HG03354 (cell line): Measurements from ENCODE around the gene OXER1.

ENCODE experiments used
- ATAC-seq: cut with Tn5 transposase; IDR thresholded peaks from one replicate; pipeline ENCODE4 v1.9.1; 2021; ENCODE audit warnings: mild to moderate bottlenecking; ENCODE audit not compliant: unreplicated experiment, poor library complexity, severe bottlenecking

Gene OXER1

GRCh38 chr2:42764096-42764495, at the start of gene OXER1:
Gene OXER1 (minus strand): TSS chr2:42764135. CDS start chr2:42764062, 73 bp downstream.
- ATAC-seq = no peak

- ATAC-seq = no peak
Observed at GRCh38 chr2:42812899-42813479, 49.1 kb upstream of the OXER1 start.

GRCh38 chr2:42810971-42811811, 47.3 kb upstream of the OXER1 start:
- peak; percentile 5 for ATAC-seq

GRCh38 chr2:42810121-42810970, 46.4 kb upstream of the OXER1 start:
- ATAC-seq = peak; percentile 75

GRCh38 chr2:42809819-42810120, 45.8 kb upstream of the OXER1 start:
- no peak for ATAC-seq

- no peak for ATAC-seq
Observed at GRCh38 chr2:42809131-42809818, 45.3 kb upstream of the OXER1 start.

GRCh38 chr2:42808301-42808700, 44.4 kb upstream of the OXER1 start:
- no peak for ATAC-seq

GRCh38 chr2:42806786-42807185, 42.9 kb upstream of the OXER1 start:
- no peak for ATAC-seq

GRCh38 chr2:42804891-42805290, 41.0 kb upstream of the OXER1 start:
- no peak for ATAC-seq

GRCh38 chr2:42804338-42804737, 40.4 kb upstream of the OXER1 start:
- ATAC-seq = no peak

- ATAC-seq = no peak
Observed at GRCh38 chr2:42802150-42802549, 38.2 kb upstream of the OXER1 start.

GRCh38 chr2:42801381-42801780, 37.4 kb upstream of the OXER1 start:
- ATAC-seq = no peak

- ATAC-seq = no peak
Observed at GRCh38 chr2:42800981-42801380, 37.0 kb upstream of the OXER1 start.

- no peak for ATAC-seq
Observed at GRCh38 chr2:42800461-42800962, 36.6 kb upstream of the OXER1 start.

GRCh38 chr2:42799881-42800280, 35.9 kb upstream of the OXER1 start:
- ATAC-seq = no peak

GRCh38 chr2:42797281-42797680, 33.3 kb upstream of the OXER1 start:
- ATAC-seq = no peak

GRCh38 chr2:42796427-42797248, 32.7 kb upstream of the OXER1 start:
- no peak for ATAC-seq

- peak; percentile 41 for ATAC-seq
Observed at GRCh38 chr2:42795841-42796301, 31.9 kb upstream of the OXER1 start.

- ATAC-seq = no peak
Observed at GRCh38 chr2:42795275-42795674, 31.3 kb upstream of the OXER1 start.
